Medulla oblongata (tissue), 1 donor: ENCODE measurements around the gene FGD2.

Experiments
- DNase-seq: peaks from one replicate; pipeline ENCODE4 v3.0.0-alpha.2; 2015; ENCODE audit errors: extremely low spot score

The FGD2 gene

DNA sequence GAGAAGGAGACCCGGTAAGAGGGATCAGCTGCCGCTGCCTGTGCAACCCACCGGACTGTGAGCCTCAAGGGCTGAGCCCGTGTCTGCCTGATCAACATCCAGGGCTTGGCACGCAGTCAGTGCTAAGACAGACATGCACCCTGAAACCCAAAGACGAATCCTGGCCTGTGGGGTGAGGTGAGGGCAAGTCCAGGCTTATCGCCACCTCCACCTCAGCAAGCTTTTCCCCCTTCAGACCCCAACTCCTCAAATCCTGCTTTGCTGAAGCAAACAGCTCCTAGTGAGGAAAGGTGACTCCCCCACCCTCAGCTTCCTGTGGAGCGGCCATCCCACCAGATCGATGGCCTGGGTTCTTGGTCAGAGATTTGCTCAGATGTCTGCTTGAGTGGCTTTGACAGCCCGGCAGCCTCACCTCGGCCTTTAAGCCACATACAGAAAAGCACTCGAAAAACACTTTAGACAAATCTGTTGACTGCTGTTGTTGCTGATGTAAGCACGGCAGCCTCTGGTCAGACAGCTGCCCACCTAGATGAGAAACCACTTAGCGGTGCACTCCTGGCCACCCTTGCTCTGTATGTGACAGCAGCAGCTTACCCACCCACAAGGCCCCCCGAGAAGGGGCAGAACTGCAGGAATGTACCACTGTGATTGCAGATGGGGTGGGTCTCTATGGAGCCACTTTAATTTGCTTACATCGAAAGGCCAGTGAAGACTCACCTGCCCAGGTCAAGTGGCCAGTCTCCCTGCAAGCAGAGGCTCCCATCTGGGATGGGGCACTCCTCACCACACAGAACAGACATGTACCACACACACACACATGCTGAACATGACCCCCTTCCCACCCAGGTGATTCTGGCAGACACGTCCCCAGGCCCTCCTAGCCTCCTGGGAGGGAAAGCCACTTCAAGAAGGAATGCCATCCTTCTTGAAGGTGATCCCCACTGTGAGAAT, 34.3 kb upstream of the FGD2 start:
- no peak for DNase-seq

DNA sequence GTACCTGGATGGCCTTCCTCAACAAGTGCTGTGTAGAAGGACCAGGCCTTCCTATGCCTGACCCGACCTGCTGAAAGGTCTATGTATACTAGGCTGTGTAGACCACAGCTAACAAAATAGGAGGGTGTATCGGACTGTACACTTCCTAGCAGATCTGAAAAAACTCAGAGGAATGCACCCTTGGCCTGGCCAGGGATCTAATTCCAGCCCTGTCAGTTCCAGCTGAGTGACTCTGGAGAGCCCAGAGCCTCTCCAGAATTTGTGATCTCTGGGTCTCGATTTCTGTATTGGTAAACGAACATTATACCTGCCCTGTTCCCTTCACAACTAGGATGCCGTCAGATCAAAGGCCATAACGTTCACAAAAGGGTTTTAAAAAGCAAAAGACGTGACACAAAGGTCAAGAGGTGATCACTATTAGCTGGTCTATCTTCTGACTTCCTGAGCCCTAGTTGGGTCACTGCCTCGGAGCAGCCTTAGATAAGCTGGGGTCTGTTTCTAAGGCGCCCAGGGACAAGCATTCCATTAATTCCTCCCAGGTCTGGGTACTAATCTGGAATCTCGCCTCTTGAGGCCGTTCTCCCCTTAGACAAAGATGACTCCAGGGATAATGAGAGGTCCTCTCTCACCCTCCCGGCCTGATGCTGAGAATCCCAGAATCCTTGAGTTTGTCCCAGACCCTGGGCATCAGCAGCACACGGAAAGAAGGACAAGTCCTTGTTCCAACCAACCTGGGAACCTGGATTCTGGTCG, 33.4 kb upstream of the FGD2 start:
- DNase-seq, result no peak

- no peak for DNase-seq
Measured at GRCh38 chr6:36973190-36973589, 32.3 kb upstream of the FGD2 start.

GRCh38 chr6:36973647-36974046, 31.8 kb upstream of the FGD2 start:
- no peak for DNase-seq

DNA sequence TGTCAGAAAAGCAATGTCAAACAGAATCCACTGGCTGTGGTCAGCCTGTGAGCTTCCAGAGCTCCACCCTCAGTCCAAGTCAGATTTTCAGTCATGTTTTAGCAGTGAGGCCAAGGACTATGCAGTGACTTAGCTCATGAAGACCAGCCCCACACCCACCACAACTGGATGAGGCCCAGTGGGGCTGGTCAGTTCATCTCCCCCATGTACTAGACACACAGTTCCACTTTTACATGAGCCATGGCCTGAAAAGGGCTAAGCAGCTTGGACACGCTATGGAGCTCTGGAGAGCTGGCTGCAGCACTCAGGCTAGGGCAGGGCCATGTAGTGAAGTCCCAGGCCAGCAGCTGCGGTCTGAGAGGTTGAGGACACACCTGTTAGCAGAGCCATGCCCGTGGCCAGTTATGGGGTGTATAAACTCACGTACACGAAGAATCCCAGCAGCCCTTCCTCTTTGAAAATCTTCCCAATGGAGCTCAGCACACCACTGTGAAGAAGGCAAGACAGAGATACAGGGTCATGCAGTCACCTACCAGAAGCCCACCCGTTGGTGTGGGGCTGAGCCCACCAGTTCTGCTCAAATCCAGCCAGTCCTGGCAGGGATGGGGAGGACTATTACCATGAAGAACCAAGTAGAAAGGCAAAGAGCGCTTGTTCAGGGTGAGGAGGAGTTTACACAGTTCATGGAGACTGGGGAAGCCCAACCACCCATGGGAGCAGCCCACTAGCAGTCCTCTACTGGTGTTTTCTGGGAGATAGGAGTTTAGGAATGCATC, 30.0 kb upstream of the FGD2 start:
- DNase-seq, result no peak

DNA sequence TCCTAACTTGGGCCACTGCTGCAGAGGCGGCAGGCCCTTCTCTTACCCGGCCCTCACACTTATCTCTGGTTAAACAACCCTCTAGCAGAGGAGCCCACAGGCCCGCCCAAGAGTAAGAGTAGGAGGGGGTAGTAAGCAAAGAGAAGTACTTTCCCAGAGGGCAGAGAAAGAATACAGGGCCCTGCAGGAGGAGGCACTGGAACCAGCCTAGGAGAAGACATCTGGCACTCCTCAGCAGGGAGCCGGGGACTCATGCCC, 29.5 kb upstream of the FGD2 start:
- DNase-seq, result no peak

DNA sequence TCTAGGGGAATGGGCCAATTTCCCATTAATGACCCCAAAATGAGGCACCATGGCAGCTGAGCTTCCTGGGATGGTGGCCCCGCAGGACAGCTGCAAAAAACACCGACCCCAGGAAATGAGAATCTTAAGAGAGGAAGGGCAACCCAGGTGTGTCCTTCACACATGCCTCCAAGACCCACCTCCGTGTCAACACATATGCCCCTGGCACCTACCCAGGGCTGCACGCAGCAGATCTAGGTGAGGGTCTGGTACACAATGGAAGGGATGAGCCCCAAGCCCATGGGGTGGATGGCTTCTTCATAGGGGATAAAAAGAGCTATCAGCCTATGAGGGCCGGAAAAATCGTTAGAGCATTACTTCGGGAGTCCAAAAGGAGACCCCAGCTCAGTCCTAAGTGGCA, 28.9 kb upstream of the FGD2 start:
- DNase-seq, result no peak

DNA sequence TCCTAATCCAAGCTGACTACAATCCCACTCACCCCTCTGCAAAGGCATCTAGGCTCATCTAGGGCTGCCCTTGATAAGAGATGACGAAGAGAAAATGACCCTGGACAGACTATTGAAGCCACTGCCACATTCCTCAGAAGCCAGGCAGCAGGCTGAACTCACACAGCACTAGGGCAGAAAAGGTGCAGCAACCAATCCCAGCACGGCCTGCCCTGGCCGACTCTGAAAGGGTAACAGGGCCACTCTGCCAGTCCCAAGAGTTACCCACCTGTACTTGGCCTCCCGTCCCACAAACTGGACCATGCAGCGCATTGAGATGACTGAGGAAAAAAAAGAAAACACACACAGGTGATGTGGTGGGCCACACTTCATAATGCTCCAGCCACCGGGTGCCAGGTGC, 28.5 kb upstream of the FGD2 start:
- no peak for DNase-seq

- no peak for DNase-seq
Measured at GRCh38 chr6:36977470-36977941, 27.9 kb upstream of the FGD2 start.

DNA sequence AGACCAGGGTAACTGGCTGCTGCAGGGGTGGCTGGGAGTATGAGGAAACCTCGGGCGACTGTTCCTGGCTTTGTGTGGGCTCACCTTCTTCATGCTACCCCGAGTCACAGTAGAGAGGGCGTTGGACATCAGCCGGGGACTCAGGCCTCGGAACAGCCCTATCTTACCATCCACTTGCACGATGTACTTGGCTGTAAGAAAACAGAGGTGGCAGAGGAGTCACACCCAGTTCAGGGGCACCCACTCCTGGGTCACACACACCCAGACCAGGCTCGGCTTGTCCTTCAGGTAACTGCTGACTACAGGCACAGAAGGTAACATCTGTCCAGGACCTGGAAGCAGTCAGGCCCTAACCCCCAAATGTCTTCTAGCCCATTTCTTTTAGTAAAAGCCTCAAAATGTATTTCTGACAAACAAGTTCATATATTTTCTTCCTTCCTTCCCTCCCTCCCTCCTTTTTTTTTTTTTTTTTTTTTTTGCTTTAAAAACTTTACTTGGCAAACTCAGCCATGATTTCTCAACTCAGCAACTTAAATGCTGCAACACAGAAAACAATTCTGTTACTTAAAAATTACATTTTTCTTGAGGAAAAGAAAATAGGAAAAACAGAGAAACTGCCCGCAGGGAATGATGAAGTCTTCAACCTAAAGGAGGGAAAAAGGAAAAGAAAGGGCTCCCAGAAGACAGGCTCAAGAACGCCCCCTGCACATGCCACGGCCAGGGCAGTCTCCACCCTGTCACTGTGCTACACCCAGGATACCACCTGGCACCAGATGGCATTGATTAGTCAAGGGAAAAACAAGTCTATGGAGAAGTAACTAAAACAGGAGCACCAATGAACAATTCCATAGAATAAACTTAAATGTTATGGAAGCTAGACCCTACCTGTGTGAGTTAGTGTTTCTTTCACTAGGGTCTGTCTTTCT, 26.8 kb upstream of the FGD2 start:
- no peak for DNase-seq

DNA sequence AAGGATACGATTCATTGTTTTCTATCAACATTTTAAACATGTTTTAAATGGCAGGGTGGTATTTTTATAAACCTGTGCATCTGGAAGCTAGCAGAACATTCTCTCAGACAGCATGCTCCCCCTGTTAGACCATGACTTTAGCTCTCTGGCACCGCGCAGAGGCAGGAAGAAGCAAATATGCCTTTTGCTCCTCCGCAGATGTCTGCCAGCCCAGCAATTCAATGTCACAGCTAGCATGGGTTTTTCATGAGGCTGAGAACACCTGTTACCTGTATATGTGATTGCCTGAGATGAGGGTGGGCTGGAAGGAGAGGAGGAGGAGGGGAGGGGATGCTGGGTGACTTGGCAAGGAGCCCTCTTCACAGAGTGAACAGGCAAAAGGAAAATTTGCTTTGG, 26.1 kb upstream of the FGD2 start:
- peak; percentile 92 for DNase-seq

DNA sequence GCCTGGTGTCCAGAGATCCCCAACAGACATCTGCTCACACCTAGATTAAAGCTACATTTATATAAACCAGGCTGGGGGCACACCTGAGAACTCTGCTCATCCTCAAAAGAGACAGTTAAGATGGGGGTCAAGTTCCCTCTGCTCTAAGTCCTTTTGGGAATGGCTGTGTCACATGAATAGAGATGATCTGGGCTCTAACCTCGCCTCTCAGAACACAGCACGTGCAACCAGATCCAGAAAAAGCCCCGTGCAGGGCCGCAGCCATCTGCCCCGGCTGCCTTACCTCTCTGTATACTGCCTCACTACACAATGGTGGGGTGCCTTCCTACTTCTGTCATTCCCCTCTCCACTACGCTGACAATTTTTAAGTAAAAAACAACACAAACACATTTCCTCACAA, 25.3 kb upstream of the FGD2 start:
- DNase-seq, result no peak

GRCh38 chr6:36980876-36981619, 24.4 kb upstream of the FGD2 start:
- no peak for DNase-seq

DNA sequence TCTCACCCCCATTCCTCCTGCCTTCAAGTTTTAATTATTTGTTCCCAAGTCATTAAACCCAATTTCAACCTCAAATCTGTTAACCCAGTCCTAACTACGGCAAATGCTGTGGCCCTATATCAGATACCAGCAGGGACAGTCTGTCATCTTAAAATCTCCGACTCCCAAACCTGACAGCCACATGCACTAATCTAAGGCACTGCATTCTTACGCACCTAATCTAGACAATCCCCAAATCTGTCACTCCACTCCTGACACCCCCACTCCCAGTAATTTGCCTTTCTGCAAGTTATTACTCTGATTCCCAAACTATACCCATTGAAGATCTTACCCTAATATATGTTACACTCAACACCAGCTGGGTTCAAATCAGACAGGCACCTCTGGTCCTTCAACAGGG, 21.9 kb upstream of the FGD2 start:
- DNase-seq, result no peak

GRCh38 chr6:36984581-36985416, 20.7 kb upstream of the FGD2 start:
- no peak for DNase-seq

- no peak for DNase-seq
Measured at GRCh38 chr6:36985417-36985807, 20.0 kb upstream of the FGD2 start.

DNA sequence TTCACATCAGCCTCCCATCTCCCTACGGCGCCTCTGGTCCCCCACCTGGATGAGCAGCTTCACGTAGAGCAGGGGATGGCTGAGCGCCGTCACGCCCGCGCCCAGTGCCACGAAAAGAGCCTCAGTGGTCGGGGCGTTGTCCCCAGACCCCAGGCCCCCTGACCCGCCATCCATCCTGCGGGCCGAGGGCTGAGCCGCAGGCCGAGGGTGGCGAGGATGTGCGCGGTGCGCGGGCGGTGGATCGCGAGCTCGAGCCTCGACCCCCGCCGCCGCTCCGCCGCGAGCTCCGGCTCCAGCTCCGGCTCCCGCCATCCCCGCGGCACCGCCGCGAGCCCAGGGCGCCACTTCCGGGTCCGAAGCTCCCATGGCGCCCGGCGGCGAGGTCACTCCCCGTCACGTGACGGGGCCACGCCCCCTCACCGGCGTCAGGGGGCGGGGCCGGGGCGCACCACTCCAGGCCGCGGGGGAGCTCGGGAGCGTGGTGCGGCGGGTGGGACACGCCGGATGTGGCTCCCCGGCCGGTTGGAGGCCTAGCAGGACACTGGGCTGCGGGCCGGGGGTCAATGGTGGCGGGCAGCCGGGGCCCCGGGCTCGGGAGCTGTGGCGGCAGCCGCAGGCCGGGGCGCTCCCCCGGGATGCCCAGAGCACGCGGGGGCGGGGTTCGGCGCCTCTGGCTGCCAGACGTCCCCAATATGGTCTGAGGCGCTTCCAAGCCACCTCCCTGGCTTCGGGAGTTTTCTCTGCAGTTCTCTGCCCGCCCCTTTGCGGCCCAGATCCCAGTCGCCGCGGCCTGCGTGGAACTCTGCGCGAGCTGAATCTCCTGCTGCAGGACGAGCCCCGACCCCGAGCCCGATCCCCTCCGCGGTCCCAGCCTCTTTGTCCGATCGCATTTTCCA, 19.4 kb upstream of the FGD2 start, which contains the start of gene MTCH1:
TSS of gene MTCH1 (minus strand) at position 389 of the 896 bp plus-strand sequence. CDS start at position 366, 23 bp downstream.
- DNase-seq, result peak; percentile 95

DNA sequence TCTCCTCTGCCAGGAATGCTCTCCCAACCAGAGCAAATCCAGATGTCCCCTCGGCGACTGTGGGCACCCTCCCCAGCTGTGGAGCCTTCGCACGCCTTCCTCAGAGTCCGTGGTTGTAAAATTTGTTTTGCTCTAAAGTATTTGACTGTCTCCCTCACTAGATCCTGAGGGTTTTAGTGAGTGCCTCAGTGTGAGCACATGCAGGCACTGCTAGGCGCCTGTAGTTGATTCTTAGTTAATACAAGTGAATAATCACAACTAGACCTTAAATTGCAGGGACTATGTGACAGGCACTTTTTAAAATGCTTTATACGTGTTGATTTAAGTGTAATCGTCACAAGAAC, 18.8 kb upstream of the FGD2 start:
- DNase-seq, result no peak

DNA sequence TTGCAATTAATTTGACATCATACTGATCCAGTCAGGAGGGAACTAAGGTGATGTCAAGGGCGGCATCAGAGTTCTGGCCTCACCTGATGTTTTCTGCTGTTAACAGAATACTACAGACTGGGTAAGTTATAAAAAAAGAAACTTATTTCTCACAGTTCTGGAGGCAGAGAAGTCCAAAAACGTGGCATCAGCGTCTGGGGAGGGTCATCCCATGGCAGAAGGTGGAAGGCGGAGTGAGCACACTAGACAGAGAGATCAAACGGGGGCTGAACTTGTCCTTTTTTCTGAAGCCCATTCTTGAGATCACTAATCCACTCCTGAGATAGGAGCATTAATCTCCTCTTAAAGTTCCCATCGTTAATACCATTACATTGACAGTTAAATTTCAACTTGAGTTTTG, 16.2 kb upstream of the FGD2 start:
- DNase-seq, result no peak
